Spleen (tissue), 11 donors: Measurements from ENCODE around the gene PTH1R. TPM values are rescaled to one million over a fixed set of nuclear protein-coding genes. Genes with fewer than 3 reads are reported as not detected.

ENCODE experiments used
- DNase-seq: peaks from one replicate; pipeline ENCODE4 v3.0.0-alpha.2; 2020
- H3K27ac ChIP-seq, 8 donors: fragments of 200-600 bp; sonication (generic) in 7 of 8; 1 replicate in 4 of 8; 2 replicates in 4 of 8; pipeline versions ENCODE4 v1.5.0 to v1.8.0; 2016 to 2021; ENCODE audit warnings: inconsistent platforms in 4 of 8, mild to moderate bottlenecking in 4 of 8, moderate library complexity in 1 of 8
- H3K27me3 ChIP-seq, 7 donors: fragments of 200-600 bp; sonication (generic) in 6 of 7; replicated peaks in 1 of 7; 1 replicate in 4 of 7; 2 replicates in 3 of 7; pipeline versions ENCODE4 v1.5.0 to v1.8.0; 2016 to 2021; ENCODE audit warnings: inconsistent platforms in 3 of 7, mild to moderate bottlenecking in 1 of 7
- H3K36me3 ChIP-seq, 6 donors: fragments of 200-600 bp; sonication (generic) in 5 of 6; 1 replicate in 4 of 6; 2 replicates in 2 of 6; pipeline versions ENCODE4 v1.5.0 to v1.8.0; 2016 to 2021; ENCODE audit warnings: inconsistent platforms in 2 of 6
- H3K4me1 ChIP-seq, 6 donors: fragments of 200-600 bp; sonication (generic) in 5 of 6; 1 replicate in 3 of 6; 2 replicates in 3 of 6; pipeline versions ENCODE4 v1.5.0 to v1.8.0; 2016 to 2021; ENCODE audit warnings: inconsistent platforms in 3 of 6
- H3K4me3 ChIP-seq, 8 donors: fragments of 200-600 bp; sonication (generic) in 7 of 8; 1 replicate in 4 of 8; 2 replicates in 4 of 8; pipeline versions ENCODE4 v1.5.0 to v1.8.0; 2016 to 2021; ENCODE audit warnings: inconsistent platforms in 4 of 8, mild to moderate bottlenecking in 4 of 8, moderate library complexity in 2 of 8
- H3K9me3 ChIP-seq, 8 donors: fragments of 200-600 bp; sonication (generic) in 7 of 8; 1 replicate in 4 of 8; 2 replicates in 4 of 8; pipeline versions ENCODE4 v1.5.0 to v1.8.0; 2016 to 2021; ENCODE audit warnings: inconsistent platforms in 4 of 8
- POLR2A ChIP-seq, 3 donors: fragments of 450-650 bp; IDR thresholded peaks; one replicate each; pipeline ENCODE4 v1.5.1; 2017; ENCODE audit warnings: antibody characterized with exemption in 3 of 3, mild to moderate bottlenecking in 1 of 3
- POLR2AphosphoS5 ChIP-seq, 3 donors: sonication (generic); formaldehyde crosslinking; IDR thresholded peaks; one replicate each; pipeline ENCODE4 v1.5.1; 2017; ENCODE audit warnings: antibody characterized with exemption in 3 of 3
- WGBS, 5 donors: extraction: QIAGEN DNeasy Blood & Tissue Kit in 3 of 5; methylation state at CpG; one replicate each; pipeline versions ENCODE4 v1.1.5 to v1.1.7; 2013 to 2018; 5-methylcytosine and 5-hydroxymethylcytosine counted together
- intact Hi-C: fragments of 100-400 bp; cut with DNase I; formaldehyde crosslinking; loops from one replicate; pipeline ENCODE4 v1.15.0; 2023; ENCODE audit warnings: low total_unique reads
- polyA plus RNA-seq, 3 donors: library from polyadenylated mRNA; stranded (reverse); fragments of 200-250 nt; gene quantifications; one replicate each; pipeline ENCODE4 v1.2.1, GENCODE V29; 2013
- total RNA-seq, 7 donors: library from RNA; depleted of rRNA in 3 of 7; stranded (reverse); fragments of >200 nt in 3 of 7; fragmentation: NEBNext Ultra II Directional in 4 of 7; extraction: Animal tissue kit (Norgen Biotek cat#: 25700) in 4 of 7; gene quantifications; one replicate each; pipeline versions ENCODE4 v1.1.0 to v1.2.1, GENCODE V29; 2016 to 2021
- TF ChIP-seq, protein P1 (sequence below), 11 experiments: fragments of 200-600 bp in 7 of 11; fragments of 450-650 bp in 4 of 11; sonication (generic) in 4 of 11; IDR thresholded peaks in 8 of 11; conservative IDR thresholded peaks in 3 of 11; 1 replicate in 7 of 11; 2 replicates in 4 of 11; pipeline versions ENCODE4 v1.4.0 to v1.8.0; 2016 to 2021; ENCODE audit warnings: antibody characterized with exemption in 11 of 11, inconsistent platforms in 4 of 11, mild to moderate bottlenecking in 1 of 11
- donor health status: healthy with polysubstance abuse.
- donor health status: DM: no; HTN: no; CAD: no; lungs with moderate emphysema.
- donor health status: DM: no; HTN: no; CAD: no.
- donor health status: Bipolar disorder and iron deficiency.
- donor health status: healthy.
- donor health status: DM: no; HTN: no; CAD: no.
- donor health status: DM: yes; HTN: yes; CAD: no.

Gene PTH1R
- total and polyA plus RNA-seq, 10 donors, result 5.1 to 190 (median 34.1) TPM

DNA sequence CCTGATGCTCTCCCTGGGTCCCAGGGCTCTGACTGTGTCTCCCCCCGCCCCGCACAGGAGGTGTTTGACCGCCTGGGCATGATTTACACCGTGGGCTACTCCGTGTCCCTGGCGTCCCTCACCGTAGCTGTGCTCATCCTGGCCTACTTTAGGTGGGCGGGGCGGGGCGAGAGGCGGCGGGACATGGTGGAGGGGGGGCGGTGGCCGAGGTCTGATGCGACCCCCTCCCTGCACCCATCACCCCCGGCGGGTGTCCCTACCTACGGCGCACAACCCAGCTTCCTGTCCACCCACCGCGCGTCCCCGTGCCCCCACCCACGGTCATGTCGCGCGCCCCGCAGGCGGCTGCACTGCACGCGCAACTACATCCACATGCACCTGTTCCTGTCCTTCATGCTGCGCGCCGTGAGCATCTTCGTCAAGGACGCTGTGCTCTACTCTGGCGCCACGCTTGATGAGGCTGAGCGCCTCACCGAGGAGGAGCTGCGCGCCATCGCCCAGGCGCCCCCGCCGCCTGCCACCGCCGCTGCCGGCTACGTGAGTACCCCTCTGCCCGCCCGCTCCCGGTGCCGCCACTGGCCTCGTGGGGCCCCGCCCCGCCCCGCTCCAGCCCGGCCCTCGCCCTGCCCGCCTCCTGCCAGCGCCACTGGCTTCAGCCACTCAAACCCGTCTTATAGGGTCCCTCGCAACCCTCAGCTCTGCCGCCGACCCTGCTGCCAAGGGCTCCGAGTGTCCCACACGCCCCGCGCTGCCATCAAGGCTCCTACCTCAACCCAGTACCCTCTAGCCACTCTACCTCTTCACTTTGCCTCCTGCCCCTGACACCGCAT lies 21.0 kb downstream of the PTH1R start:
- Histone ChIP-seq H3K4me1 (peaks cover 0 to 40% (median 13%) of the 10 kb centered on the region in 6 donors), H3K9me3 (no peaks in the 10 kb centered on the region), H3K27me3 (peaks cover 0 to 43% (median 15%) of the 10 kb centered on the region in 7 donors), H3K36me3 (no peaks in the 10 kb centered on the region), H3K27ac (no peak overlapping the region), H3K4me3 (peak overlapping the region in 5 of 8 donors; percentile 4 to 54 (median 15))
- 21 to 38% (median 24%) methylated on average over 26 to 71 of the region's 71 CpGs for WGBS, 5 donors
- DNase-seq, result peak; percentile 83
- intact Hi-C loops, result loop anchor here (5.0 kb wide), 1 partner anchor 191 kb away; no protein-coding TSS in a partner anchor
- TF ChIP-seq, protein P1, sequence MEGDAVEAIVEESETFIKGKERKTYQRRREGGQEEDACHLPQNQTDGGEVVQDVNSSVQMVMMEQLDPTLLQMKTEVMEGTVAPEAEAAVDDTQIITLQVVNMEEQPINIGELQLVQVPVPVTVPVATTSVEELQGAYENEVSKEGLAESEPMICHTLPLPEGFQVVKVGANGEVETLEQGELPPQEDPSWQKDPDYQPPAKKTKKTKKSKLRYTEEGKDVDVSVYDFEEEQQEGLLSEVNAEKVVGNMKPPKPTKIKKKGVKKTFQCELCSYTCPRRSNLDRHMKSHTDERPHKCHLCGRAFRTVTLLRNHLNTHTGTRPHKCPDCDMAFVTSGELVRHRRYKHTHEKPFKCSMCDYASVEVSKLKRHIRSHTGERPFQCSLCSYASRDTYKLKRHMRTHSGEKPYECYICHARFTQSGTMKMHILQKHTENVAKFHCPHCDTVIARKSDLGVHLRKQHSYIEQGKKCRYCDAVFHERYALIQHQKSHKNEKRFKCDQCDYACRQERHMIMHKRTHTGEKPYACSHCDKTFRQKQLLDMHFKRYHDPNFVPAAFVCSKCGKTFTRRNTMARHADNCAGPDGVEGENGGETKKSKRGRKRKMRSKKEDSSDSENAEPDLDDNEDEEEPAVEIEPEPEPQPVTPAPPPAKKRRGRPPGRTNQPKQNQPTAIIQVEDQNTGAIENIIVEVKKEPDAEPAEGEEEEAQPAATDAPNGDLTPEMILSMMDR (IDR thresholded peaks at IDR 0.05 in 8 of 11, conservative IDR thresholded peaks at IDR 0.05 in 3 of 11), result no peak
- peak in 1 of 3 donors; percentile 36 for TF ChIP-seq POLR2AphosphoS5 (IDR thresholded peaks at IDR 0.05)
- no peak for TF ChIP-seq POLR2A (IDR thresholded peaks at IDR 0.05)

DNA sequence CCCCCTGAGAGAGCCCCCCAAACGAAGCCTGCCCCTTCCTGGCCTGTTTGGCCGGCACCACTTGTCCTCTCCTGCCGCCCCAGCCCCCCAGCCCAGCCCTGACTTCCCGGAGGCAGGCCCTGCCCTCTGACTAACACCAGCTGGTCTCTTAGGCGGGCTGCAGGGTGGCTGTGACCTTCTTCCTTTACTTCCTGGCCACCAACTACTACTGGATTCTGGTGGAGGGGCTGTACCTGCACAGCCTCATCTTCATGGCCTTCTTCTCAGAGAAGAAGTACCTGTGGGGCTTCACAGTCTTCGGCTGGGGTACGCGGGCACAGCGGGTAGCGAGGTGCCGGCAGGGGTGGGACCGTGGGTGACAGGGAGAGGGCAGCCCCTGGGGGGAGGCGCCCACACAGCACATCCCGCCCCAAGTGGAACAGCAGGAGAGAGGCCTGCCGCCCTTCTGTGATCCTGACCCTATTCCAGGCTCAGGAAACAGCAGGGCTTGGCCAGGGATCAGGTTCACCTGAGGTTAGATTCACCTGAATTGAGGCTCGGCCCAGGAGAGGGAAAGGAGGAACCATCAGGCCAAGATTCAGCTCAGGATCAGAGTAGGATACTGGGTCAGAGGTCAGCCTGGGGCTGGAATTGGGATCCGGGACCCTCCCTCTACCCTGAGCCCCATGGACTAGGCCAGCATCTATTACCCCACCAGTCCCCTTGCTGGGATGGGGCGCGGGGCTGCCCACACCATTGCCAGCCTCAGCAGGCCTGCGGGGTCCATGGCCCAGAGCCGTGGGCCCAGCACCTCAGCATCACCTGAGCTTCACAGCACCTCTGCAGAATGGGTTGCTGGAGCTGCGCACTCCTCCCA lies 21.9 kb downstream of the PTH1R start:
- peak; percentile 70 for DNase-seq
- Histone ChIP-seq H3K27me3 (peaks cover 0 to 36% (median 14%) of the 10 kb centered on the region in 7 donors), H3K4me3 (peak overlapping the region in 1 of 8 donors; percentile 54), H3K9me3 (no peaks in the 10 kb centered on the region), H3K4me1 (peaks cover 0 to 37% (median 14%) of the 10 kb centered on the region in 6 donors), H3K36me3 (no peaks in the 10 kb centered on the region), H3K27ac (no peak overlapping the region)
- intact Hi-C loops, result loop anchor here (5.0 kb wide), 1 partner anchor 192 kb away; no protein-coding TSS in a partner anchor
- peak in 1 of 3 donors; percentile 7 for TF ChIP-seq POLR2AphosphoS5 (IDR thresholded peaks at IDR 0.05)
- TF ChIP-seq POLR2A (IDR thresholded peaks at IDR 0.05), result no peak
- TF ChIP-seq, protein P1 (IDR thresholded peaks at IDR 0.05 in 8 of 11, conservative IDR thresholded peaks at IDR 0.05 in 3 of 11), result no peak
- 72 to 88% (median 86%) methylated on average over 18 to 22 of the region's 22 CpGs for WGBS, 5 donors

DNA sequence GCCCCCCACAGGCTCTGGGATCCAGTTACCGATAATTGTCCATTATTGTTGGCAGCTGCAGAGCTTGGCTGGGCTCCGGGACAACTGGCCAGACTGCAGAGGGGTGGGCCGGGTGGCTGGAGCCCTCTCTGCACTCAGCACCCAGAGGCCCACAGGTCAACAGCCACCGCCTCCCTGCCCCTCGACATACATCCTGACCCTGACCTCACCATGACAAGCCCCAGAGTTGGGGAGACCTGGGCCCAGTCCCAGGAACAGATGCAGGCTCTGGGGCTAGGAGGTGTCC lies 22.4 kb downstream of the PTH1R start:
- intact Hi-C loops, result no loop called here
- H3K36me3 ChIP-seq, result no peaks in the 10 kb centered on the region
- H3K27me3 ChIP-seq, result peaks cover 0 to 31% (median 14%) of the 10 kb centered on the region in 7 donors
- H3K9me3 ChIP-seq, result no peaks in the 10 kb centered on the region
- DNase-seq, result peak; percentile 64
- WGBS, 5 donors, result 78 to 89% (median 87%) methylated on average over 3 to 5 of the region's 5 CpGs
- no peak overlapping the region for H3K4me3 ChIP-seq
- TF ChIP-seq, protein P1 (IDR thresholded peaks at IDR 0.05 in 8 of 11, conservative IDR thresholded peaks at IDR 0.05 in 3 of 11), result no peak
- TF ChIP-seq POLR2A (IDR thresholded peaks at IDR 0.05), result no peak
- no peak for TF ChIP-seq POLR2AphosphoS5 (IDR thresholded peaks at IDR 0.05)
- H3K27ac ChIP-seq, result no peak overlapping the region
- peaks cover 0 to 36% (median 14%) of the 10 kb centered on the region in 6 donors for H3K4me1 ChIP-seq
